Hepatocyte (in vitro differentiated cells): ENCODE measurements around the gene PHACTR3. TPM values are rescaled to one million over a fixed set of nuclear protein-coding genes. Genes with fewer than 3 reads are reported as not detected.
A peak's percentile ranks its signal among the peaks of the same experiment; 100 is the strongest.

ENCODE experiments used
- DNase-seq: peaks from one replicate; pipeline ENCODE4 v3.0.0-alpha.2; 2016; ENCODE audit warnings: low spot score
- H2AFZ ChIP-seq: fragments of 200-600 bp; sonication (generic); 2 replicates; pipeline ENCODE4 v1.6.0; 2016; ENCODE audit warnings: antibody characterized with exemption, mild to moderate bottlenecking
- H3K27ac ChIP-seq: fragments of 200-600 bp; sonication (generic); 2 replicates; pipeline ENCODE4 v1.5.1; 2016; ENCODE audit warnings: mild to moderate bottlenecking
- H3K27me3 ChIP-seq: fragments of 200-600 bp; sonication (generic); 2 replicates; pipeline ENCODE4 v1.6.1; 2016
- H3K36me3 ChIP-seq: fragments of 200-600 bp; sonication (generic); replicated peaks from 2 replicates; pipeline ENCODE4 v1.5.1; 2016; ENCODE audit warnings: low read depth; ENCODE audit not compliant: insufficient read depth
- H3K4me1 ChIP-seq: fragments of 200-600 bp; sonication (generic); 2 replicates; pipeline ENCODE4 v1.5.1; 2016; ENCODE audit warnings: mild to moderate bottlenecking, moderate library complexity; ENCODE audit not compliant: insufficient read depth
- H3K4me2 ChIP-seq: fragments of 200-600 bp; sonication (generic); 2 replicates; pipeline ENCODE4 v1.6.0; 2016
- H3K4me3 ChIP-seq: fragments of 200-600 bp; sonication (generic); 2 replicates; pipeline ENCODE4 v1.5.1; 2016; ENCODE audit warnings: mild to moderate bottlenecking
- H3K79me2 ChIP-seq: fragments of 200-600 bp; sonication (generic); 2 replicates; pipeline ENCODE4 v1.6.0; 2017; ENCODE audit warnings: mild to moderate bottlenecking
- H3K9me2 ChIP-seq: fragments of 200-600 bp; sonication (generic); replicated peaks from 2 replicates; pipeline ENCODE4 v1.6.0; 2017; ENCODE audit warnings: mild to moderate bottlenecking; ENCODE audit not compliant: insufficient read depth
- H3K9me3 ChIP-seq: fragments of 200-600 bp; sonication (generic); 2 replicates; pipeline ENCODE4 v1.5.1; 2016; ENCODE audit warnings: low read depth, mild to moderate bottlenecking
- H4K20me1 ChIP-seq: fragments of 200-600 bp; sonication (generic); 2 replicates; pipeline ENCODE4 v1.6.0; 2016; ENCODE audit warnings: mild to moderate bottlenecking; ENCODE audit not compliant: insufficient read depth, poor library complexity, severe bottlenecking
- CTCF ChIP-seq: fragments of 200-600 bp; sonication (generic); IDR thresholded peaks from 2 replicates; pipeline ENCODE4 v1.5.1; 2016; ENCODE audit warnings: antibody characterized with exemption, mild to moderate bottlenecking; ENCODE audit not compliant: poor library complexity
- EZH2 ChIP-seq: fragments of 200-600 bp; sonication (generic); IDR thresholded peaks from 2 replicates; pipeline ENCODE4 v1.6.1; 2016; ENCODE audit warnings: antibody characterized with exemption, mild to moderate bottlenecking, borderline replicate concordance
- EZH2phosphoT487 ChIP-seq: fragments of 200-600 bp; sonication (generic); IDR thresholded peaks from one replicate; pipeline ENCODE4 v1.6.1; 2018; ENCODE audit warnings: antibody characterized with exemption, mild to moderate bottlenecking, low read depth, moderate library complexity; ENCODE audit not compliant: unreplicated experiment, severe bottlenecking
- WGBS: methylation state at CpG from one replicate; pipeline ENCODE4 v1.1.6; 2016; ENCODE audit warnings: low lambda C conversion rate; ENCODE audit errors: missing lambda C conversion rate; 5-methylcytosine and 5-hydroxymethylcytosine counted together
- polyA plus RNA-seq: library from polyadenylated mRNA; unstranded; fragments of >200 nt; fragmentation: Nextera tagmentation; extraction: Ambion mirVana; gene quantifications from 2 replicates; pipeline ENCODE4 v1.2.1, GENCODE V29; 2016
- total RNA-seq: library from RNA; depleted of rRNA; stranded (reverse); fragments of >200 nt; gene quantifications from 2 replicates; pipeline ENCODE4 v1.2.3, GENCODE V29; 2014

PHACTR3 gene
- total and polyA plus RNA-seq, 2 experiments from 2014 or later = 5.2 to 7.5 TPM

GRCh38 chr20:59602546-59603080 lies 1.7 kb upstream of the PHACTR3 start:
- H3K4me1 ChIP-seq = peaks cover 6% of the 10 kb centered on the region
- no peak overlapping the region for H3K4me3 ChIP-seq
- H3K79me2 ChIP-seq = no peaks in the 10 kb centered on the region
- no peaks in the 10 kb centered on the region for H3K9me2 ChIP-seq
- 73% methylated on average over 3 of the region's 3 CpGs for WGBS
- no peak overlapping the region for H3K27ac ChIP-seq
- H3K9me3 ChIP-seq = no peaks in the 10 kb centered on the region
- H3K36me3 ChIP-seq = no peaks in the 10 kb centered on the region
- DNase-seq = no peak
- TF ChIP-seq EZH2phosphoT487 (no peak), CTCF (no peak), EZH2 (no peak)
- H4K20me1 ChIP-seq = no peaks in the 10 kb centered on the region
- no peak overlapping the region for H2AFZ ChIP-seq
- H3K27me3 ChIP-seq = peaks cover 82% of the 10 kb centered on the region
- no peak overlapping the region for H3K4me2 ChIP-seq

GRCh38 chr20:59603176-59603575 lies 1.2 kb upstream of the PHACTR3 start:
- Histone ChIP-seq H3K9me2 (no peaks in the 10 kb centered on the region), H3K36me3 (no peaks in the 10 kb centered on the region), H2AFZ (no peak overlapping the region), H3K27ac (no peak overlapping the region), H3K4me2 (no peak overlapping the region), H3K79me2 (no peaks in the 10 kb centered on the region), H3K4me3 (no peak overlapping the region), H4K20me1 (no peaks in the 10 kb centered on the region), H3K9me3 (no peaks in the 10 kb centered on the region), H3K27me3 (peaks cover 88% of the 10 kb centered on the region), H3K4me1 (peaks cover 6% of the 10 kb centered on the region)
- DNase-seq = no peak
- TF ChIP-seq EZH2phosphoT487 (no peak), CTCF (no peak), EZH2 (no peak)
- WGBS = 90% methylated on average over 9 of the region's 9 CpGs

GRCh38 chr20:59604741-59605600 lies 631 bp downstream of the PHACTR3 start:
- Histone ChIP-seq H4K20me1 (no peaks in the 10 kb centered on the region), H3K4me2 (peak overlapping the region; percentile 85), H3K9me3 (no peaks in the 10 kb centered on the region), H3K36me3 (no peaks in the 10 kb centered on the region), H3K27ac (no peak overlapping the region), H3K4me1 (peaks cover 6% of the 10 kb centered on the region), H2AFZ (no peak overlapping the region), H3K27me3 (peaks cover 86% of the 10 kb centered on the region), H3K9me2 (no peaks in the 10 kb centered on the region), H3K4me3 (no peak overlapping the region), H3K79me2 (no peaks in the 10 kb centered on the region)
- WGBS = 9% methylated on average over 75 of the region's 88 CpGs
- TF ChIP-seq EZH2phosphoT487 (peak; percentile 39), EZH2 (peak; percentile 89), CTCF (no peak)
- peak; percentile 20 for DNase-seq
